ENCODE results near the gene C3orf20.

- TF ChIP-seq CTCF (conservative IDR thresholded peaks at IDR 0.05; ENCODE audit: low read depth, low read length) = no peak
- TF ChIP-seq EZH2phosphoT487 (IDR thresholded peaks at IDR 0.05; ENCODE audit: borderline replicate concordance, low read length) = no peak
- TF ChIP-seq EZH2 (IDR thresholded peaks at IDR 0.05; ENCODE audit: low read length, unreplicated experiment) = no peak
These were observed 17.4 kb upstream of the C3orf20 start for GRCh38 chr3:14657579-14657978.

Data from PC-3 (cell line).